ENCODE results near the gene BMP10. TPM values are rescaled to one million over a fixed set of nuclear protein-coding genes. Genes with fewer than 3 reads are reported as not detected.

Gene BMP10
- total and polyA plus RNA-seq, 5 donors from 2014 or later, result 0.57 TPM; not detected in 4

DNA sequence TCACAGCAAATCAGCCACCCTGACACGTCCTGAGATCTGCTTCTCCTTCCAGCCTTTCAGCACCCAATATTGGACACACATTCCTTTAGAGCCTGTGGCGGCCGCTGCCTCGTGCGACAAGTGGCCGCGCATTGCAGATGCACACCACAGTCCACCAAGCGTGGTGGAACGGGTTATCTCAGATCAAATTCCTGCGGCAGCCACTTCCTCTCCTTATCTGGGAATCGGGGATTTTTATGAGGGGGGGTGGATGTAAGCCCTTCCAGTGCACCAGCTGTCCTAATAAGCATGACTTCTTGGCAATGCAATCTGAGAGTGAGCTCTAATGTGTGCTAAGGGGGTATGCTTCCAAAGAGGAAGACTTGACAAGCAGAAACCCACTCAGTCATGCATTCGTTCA, 18.3 kb upstream of the BMP10 start:
- H3K9me3 ChIP-seq (ENCODE audit: control insufficient read depth in 2 of 2, low read length in 2 of 2), result no peaks in the 10 kb centered on the region
- no peaks in the 10 kb centered on the region for H3K36me3 Mint-ChIP-seq
- H3K4me1 Mint-ChIP-seq, result peaks cover 0 to 5% (median 1%) of the 10 kb centered on the region in 4 donors
- no peak for ATAC-seq (ENCODE audit: low read depth in 2 of 2)
- H3K4me1 ChIP-seq (ENCODE audit: control insufficient read depth, insufficient read depth, low read length, poor library complexity, severe bottlenecking), result no peaks in the 10 kb centered on the region
- no peak for DNase-seq
- H3K27ac ChIP-seq (ENCODE audit: insufficient read depth, low read length, poor library complexity, severe bottlenecking), result no peak overlapping the region
- no peaks in the 10 kb centered on the region for H3K27me3 ChIP-seq (ENCODE audit: control insufficient read depth, insufficient read depth, low read length)
- H3K27ac Mint-ChIP-seq, result no peak overlapping the region
- H3K4me3 ChIP-seq (ENCODE audit: low read depth, low read length), result no peak overlapping the region
- H3K9me3 Mint-ChIP-seq, result peaks cover 0 to 5% (median 0%) of the 10 kb centered on the region in 7 donors
- peaks cover 13% of the 10 kb centered on the region for H3K27me3 Mint-ChIP-seq
- H3K4me3 Mint-ChIP-seq, result no peak overlapping the region
- H3K36me3 ChIP-seq (ENCODE audit: control insufficient read depth, insufficient read depth, low read length), result no peaks in the 10 kb centered on the region

DNA sequence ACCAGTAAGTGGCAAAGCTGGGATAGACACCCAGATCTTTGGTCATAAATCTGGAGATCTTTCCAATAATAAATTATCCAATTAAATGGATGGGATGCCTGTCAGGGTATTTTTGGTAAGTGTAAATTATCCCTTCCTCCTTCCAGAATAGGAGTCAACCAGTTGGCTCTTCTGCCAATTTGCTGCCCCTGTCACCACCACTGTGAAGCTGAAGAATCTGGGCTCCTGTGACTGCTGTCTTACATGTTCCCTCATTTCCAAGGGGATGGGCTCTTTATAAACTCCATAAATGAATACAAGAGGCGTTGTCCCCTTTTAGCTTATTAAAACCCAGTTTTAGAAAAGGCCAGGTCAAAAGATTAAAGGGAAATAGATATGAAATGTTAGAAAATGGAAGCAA, 17.8 kb upstream of the BMP10 start:
- no peak overlapping the region for H3K27ac Mint-ChIP-seq
- H3K4me3 ChIP-seq (ENCODE audit: low read depth, low read length), result no peak overlapping the region
- DNase-seq, result no peak
- ATAC-seq (ENCODE audit: low read depth in 2 of 2), result no peak
- H3K27ac ChIP-seq (ENCODE audit: insufficient read depth, low read length, poor library complexity, severe bottlenecking), result no peak overlapping the region
- peaks cover 0 to 5% (median 0%) of the 10 kb centered on the region in 7 donors for H3K9me3 Mint-ChIP-seq
- H3K36me3 ChIP-seq (ENCODE audit: control insufficient read depth, insufficient read depth, low read length), result no peaks in the 10 kb centered on the region
- H3K27me3 Mint-ChIP-seq, result peaks cover 13% of the 10 kb centered on the region
- H3K27me3 ChIP-seq (ENCODE audit: control insufficient read depth, insufficient read depth, low read length), result no peaks in the 10 kb centered on the region
- no peaks in the 10 kb centered on the region for H3K9me3 ChIP-seq (ENCODE audit: control insufficient read depth in 2 of 2, low read length in 2 of 2)
- H3K4me1 Mint-ChIP-seq, result peaks cover 0 to 5% (median 1%) of the 10 kb centered on the region in 4 donors
- H3K36me3 Mint-ChIP-seq, result no peaks in the 10 kb centered on the region
- no peaks in the 10 kb centered on the region for H3K4me1 ChIP-seq (ENCODE audit: control insufficient read depth, insufficient read depth, low read length, poor library complexity, severe bottlenecking)
- no peak overlapping the region for H3K4me3 Mint-ChIP-seq

DNA sequence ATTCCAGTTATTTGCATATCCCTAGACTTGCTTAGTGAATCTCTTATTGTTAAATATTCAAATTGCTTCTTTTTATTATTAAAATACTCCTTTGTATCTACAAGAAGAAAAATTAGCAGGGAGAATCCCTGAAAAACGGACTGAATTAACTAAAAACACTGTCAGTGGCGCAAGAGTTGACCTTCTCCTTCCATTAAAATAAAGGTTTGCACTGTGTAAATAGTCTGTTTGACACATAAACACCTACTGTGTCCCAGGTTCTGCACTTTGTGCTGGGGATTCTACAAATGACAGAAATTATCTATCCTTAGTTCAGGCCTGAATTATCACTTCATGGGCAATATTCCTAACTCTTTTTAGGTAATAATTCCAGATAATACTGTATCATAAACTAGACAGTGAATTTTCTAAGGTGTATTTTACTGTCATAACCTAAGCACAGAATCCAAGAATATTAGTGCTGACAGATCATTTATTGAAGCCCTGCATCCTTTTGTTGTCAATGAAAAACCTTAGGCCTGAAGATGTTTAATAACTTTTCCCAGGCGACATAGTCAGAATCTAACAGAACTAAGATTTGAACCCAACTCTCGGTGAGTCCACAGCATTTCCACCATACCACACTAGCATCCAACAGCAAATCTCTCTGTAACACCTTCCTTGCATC, 17.0 kb upstream of the BMP10 start:
- H3K27me3 Mint-ChIP-seq, result peaks cover 13% of the 10 kb centered on the region

DNA sequence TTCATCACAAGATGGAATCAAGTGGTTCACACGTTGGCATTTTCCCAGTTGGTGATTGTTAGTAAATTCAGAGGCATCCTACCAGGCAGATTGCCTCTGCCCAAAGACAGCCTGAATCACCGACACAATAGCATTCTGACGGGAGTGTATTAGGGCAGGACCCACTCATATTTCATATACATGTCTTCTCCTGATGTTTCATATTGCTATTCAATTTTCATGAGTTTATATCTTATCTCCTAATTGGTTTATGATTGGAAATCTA, 14.5 kb upstream of the BMP10 start:
- H3K36me3 Mint-ChIP-seq, result no peaks in the 10 kb centered on the region
- H3K4me1 Mint-ChIP-seq, result no peaks in the 10 kb centered on the region
- H3K4me1 ChIP-seq (ENCODE audit: control insufficient read depth, insufficient read depth, low read length, poor library complexity, severe bottlenecking), result no peaks in the 10 kb centered on the region
- H3K27me3 ChIP-seq (ENCODE audit: control insufficient read depth, insufficient read depth, low read length), result peaks cover 4% of the 10 kb centered on the region
- peaks cover 23% of the 10 kb centered on the region for H3K27me3 Mint-ChIP-seq
- H3K27ac Mint-ChIP-seq, result no peak overlapping the region
- no peak for DNase-seq
- H3K36me3 ChIP-seq (ENCODE audit: control insufficient read depth, insufficient read depth, low read length), result no peaks in the 10 kb centered on the region
- H3K9me3 Mint-ChIP-seq, result peaks cover 0 to 1% (median 0%) of the 10 kb centered on the region in 7 donors
- ATAC-seq (ENCODE audit: low read depth in 2 of 2), result no peak
- H3K4me3 Mint-ChIP-seq, result no peak overlapping the region
- H3K9me3 ChIP-seq (ENCODE audit: control insufficient read depth in 2 of 2, low read length in 2 of 2), result no peaks in the 10 kb centered on the region
- H3K27ac ChIP-seq (ENCODE audit: insufficient read depth, low read length, poor library complexity, severe bottlenecking), result no peak overlapping the region
- H3K4me3 ChIP-seq (ENCODE audit: low read depth, low read length), result no peak overlapping the region

More for the DNA sequence above, 17.0 kb upstream of the BMP10 start:
- H3K36me3 ChIP-seq (ENCODE audit: control insufficient read depth, insufficient read depth, low read length), result no peaks in the 10 kb centered on the region
- Mint-ChIP-seq H3K27ac (no peak overlapping the region), H3K4me3 (no peak overlapping the region), H3K9me3 (peaks cover 0 to 4% (median 0%) of the 10 kb centered on the region in 7 donors), H3K4me1 (peaks cover 0 to under 1% (median 0%) of the 10 kb centered on the region in 4 donors), H3K36me3 (no peaks in the 10 kb centered on the region)
- H3K27me3 ChIP-seq (ENCODE audit: control insufficient read depth, insufficient read depth, low read length), result no peaks in the 10 kb centered on the region
- H3K27ac ChIP-seq (ENCODE audit: insufficient read depth, low read length, poor library complexity, severe bottlenecking), result no peak overlapping the region
- ATAC-seq (ENCODE audit: low read depth in 2 of 2), result no peak
- no peak overlapping the region for H3K4me3 ChIP-seq (ENCODE audit: low read depth, low read length)
- no peak for DNase-seq
- H3K9me3 ChIP-seq (ENCODE audit: control insufficient read depth in 2 of 2, low read length in 2 of 2), result no peaks in the 10 kb centered on the region
- H3K4me1 ChIP-seq (ENCODE audit: control insufficient read depth, insufficient read depth, low read length, poor library complexity, severe bottlenecking), result no peaks in the 10 kb centered on the region

DNA sequence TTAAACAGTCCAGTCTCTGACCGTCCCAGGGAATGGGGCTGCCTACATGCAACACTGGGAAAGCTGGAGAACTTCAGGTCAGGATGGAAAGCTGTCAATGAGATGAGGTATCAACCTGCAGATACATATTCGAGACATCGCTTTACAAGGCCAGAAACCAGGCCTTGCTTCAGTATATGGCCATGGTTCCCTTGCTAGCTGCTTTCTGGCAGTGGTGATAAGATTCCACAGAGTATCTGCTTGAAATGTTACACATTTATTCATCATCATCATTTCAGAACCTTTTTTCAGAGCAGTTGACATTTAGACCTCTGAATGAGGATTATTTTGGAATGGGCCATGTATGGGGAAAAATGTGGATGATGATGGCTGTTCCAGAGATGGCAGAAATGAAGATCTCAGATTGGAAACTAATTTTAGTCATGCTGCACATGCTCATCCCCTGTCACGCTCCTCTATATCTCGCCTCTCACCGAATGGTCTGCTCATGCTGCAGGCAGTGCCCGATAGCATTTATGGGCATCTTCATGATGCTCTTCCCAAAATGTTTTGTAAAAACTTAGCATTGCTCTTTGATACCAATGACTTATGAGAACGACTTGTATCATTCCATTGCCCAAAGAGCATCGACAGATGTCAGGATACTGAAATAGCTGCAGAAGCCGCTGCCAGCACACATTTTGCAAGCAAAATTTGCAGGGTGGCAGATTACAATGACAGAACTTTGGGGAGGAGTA, 14.0 kb upstream of the BMP10 start:
- ATAC-seq (ENCODE audit: low read depth in 2 of 2) (no peak), DNase-seq (no peak)
- no peak overlapping the region for H3K27ac ChIP-seq (ENCODE audit: insufficient read depth, low read length, poor library complexity, severe bottlenecking)
- no peaks in the 10 kb centered on the region for H3K4me1 ChIP-seq (ENCODE audit: control insufficient read depth, insufficient read depth, low read length, poor library complexity, severe bottlenecking)
- H3K27me3 ChIP-seq (ENCODE audit: control insufficient read depth, insufficient read depth, low read length), result peaks cover 6% of the 10 kb centered on the region
- no peaks in the 10 kb centered on the region for H3K4me1 Mint-ChIP-seq
- H3K9me3 ChIP-seq (ENCODE audit: control insufficient read depth in 2 of 2, low read length in 2 of 2), result no peaks in the 10 kb centered on the region
- H3K27ac Mint-ChIP-seq, result no peak overlapping the region
- no peaks in the 10 kb centered on the region for H3K36me3 Mint-ChIP-seq
- H3K4me3 Mint-ChIP-seq, result no peak overlapping the region
- H3K27me3 Mint-ChIP-seq, result peaks cover 25% of the 10 kb centered on the region
- H3K9me3 Mint-ChIP-seq, result peaks cover 0 to 1% (median 0%) of the 10 kb centered on the region in 7 donors
- no peaks in the 10 kb centered on the region for H3K36me3 ChIP-seq (ENCODE audit: control insufficient read depth, insufficient read depth, low read length)
- no peak overlapping the region for H3K4me3 ChIP-seq (ENCODE audit: low read depth, low read length)

DNA sequence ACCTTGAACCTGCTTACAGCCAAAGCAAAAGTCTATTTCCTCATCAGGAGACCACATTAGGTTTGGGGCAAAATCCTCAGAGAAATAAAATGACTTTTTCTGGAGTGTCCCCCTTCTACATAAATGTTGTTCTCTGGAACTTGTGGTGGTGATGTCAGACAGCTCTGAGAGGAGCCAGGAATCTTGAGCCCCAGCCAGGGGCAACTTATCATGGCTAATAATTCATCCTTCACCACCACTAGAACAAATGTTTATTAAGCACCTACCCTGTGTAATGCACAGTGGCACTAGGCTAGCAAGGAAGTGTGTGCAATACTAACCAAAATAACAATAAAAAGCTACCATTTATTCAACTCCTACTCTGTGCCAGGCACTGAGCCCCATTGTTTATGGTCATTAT, 9.0 kb upstream of the BMP10 start:
- no peak for DNase-seq
- no peaks in the 10 kb centered on the region for H3K36me3 Mint-ChIP-seq

DNA sequence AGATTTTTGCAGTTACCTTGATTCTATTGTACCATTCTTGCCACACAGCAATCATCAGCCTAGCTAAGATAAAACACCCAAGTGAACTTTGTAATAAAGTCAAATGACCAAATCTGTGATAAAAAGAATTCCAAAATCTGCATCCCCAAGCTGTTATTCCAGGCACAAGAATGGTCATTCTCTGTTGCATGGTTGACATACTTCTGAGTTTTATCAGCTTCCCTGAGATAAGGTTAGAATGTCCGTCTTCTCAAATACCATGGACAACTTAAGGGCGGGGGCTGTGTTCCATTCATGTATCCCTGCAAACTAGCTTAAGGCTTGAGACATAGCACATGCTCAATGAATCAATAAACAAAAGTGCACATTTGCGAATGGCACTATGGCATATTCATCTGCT, 8.1 kb upstream of the BMP10 start:
- no peak for ATAC-seq (ENCODE audit: low read depth in 2 of 2)
- no peaks in the 10 kb centered on the region for H3K4me1 Mint-ChIP-seq

More for the DNA sequence above, 9.0 kb upstream of the BMP10 start:
- no peak for ATAC-seq (ENCODE audit: low read depth in 2 of 2)
- Histone ChIP-seq H3K9me3 (ENCODE audit: control insufficient read depth in 2 of 2, low read length in 2 of 2) (no peaks in the 10 kb centered on the region), H3K4me3 (ENCODE audit: low read depth, low read length) (no peak overlapping the region), H3K4me1 (ENCODE audit: control insufficient read depth, insufficient read depth, low read length, poor library complexity, severe bottlenecking) (no peaks in the 10 kb centered on the region), H3K27me3 (ENCODE audit: control insufficient read depth, insufficient read depth, low read length) (peaks cover 13% of the 10 kb centered on the region), H3K27ac (ENCODE audit: insufficient read depth, low read length, poor library complexity, severe bottlenecking) (no peak overlapping the region), H3K36me3 (ENCODE audit: control insufficient read depth, insufficient read depth, low read length) (no peaks in the 10 kb centered on the region)
- Mint-ChIP-seq H3K4me1 (no peaks in the 10 kb centered on the region), H3K4me3 (no peak overlapping the region), H3K9me3 (peaks cover 0 to 2% (median 0%) of the 10 kb centered on the region in 7 donors), H3K27me3 (peaks cover 50% of the 10 kb centered on the region), H3K27ac (no peak overlapping the region)

DNA sequence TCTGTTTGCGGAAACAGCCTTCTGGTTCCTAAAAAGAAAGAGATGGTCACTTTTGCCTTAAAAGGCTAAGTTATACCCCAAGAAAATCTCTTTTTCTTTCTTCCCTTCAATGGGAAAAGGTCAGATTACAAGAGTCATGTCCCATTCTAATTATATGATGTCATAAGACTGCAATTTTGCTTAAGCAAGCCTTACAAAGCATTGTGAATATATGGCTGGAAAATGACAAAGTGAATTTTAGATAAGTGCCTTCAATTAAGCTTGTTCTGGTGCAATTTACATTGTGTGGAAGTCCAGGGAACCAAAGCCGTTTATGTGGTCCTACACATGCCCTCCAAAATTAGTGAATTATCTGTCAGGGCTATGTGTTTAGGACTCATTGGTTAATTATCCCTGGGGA, 7.6 kb upstream of the BMP10 start:
- Mint-ChIP-seq H3K9me3 (peaks cover 0 to 2% (median 0%) of the 10 kb centered on the region in 7 donors), H3K36me3 (no peaks in the 10 kb centered on the region), H3K27me3 (peaks cover 46% of the 10 kb centered on the region), H3K4me1 (no peaks in the 10 kb centered on the region), H3K27ac (no peak overlapping the region), H3K4me3 (no peak overlapping the region)
- Histone ChIP-seq H3K4me3 (ENCODE audit: low read depth, low read length) (no peak overlapping the region), H3K27me3 (ENCODE audit: control insufficient read depth, insufficient read depth, low read length) (peaks cover 15% of the 10 kb centered on the region), H3K36me3 (ENCODE audit: control insufficient read depth, insufficient read depth, low read length) (no peaks in the 10 kb centered on the region), H3K9me3 (ENCODE audit: control insufficient read depth in 2 of 2, low read length in 2 of 2) (no peaks in the 10 kb centered on the region), H3K4me1 (ENCODE audit: control insufficient read depth, insufficient read depth, low read length, poor library complexity, severe bottlenecking) (no peaks in the 10 kb centered on the region), H3K27ac (ENCODE audit: insufficient read depth, low read length, poor library complexity, severe bottlenecking) (no peak overlapping the region)
- ATAC-seq (ENCODE audit: low read depth in 2 of 2) (no peak), DNase-seq (no peak)

More for the DNA sequence above, 8.1 kb upstream of the BMP10 start:
- Mint-ChIP-seq H3K27me3 (peaks cover 46% of the 10 kb centered on the region), H3K27ac (no peak overlapping the region), H3K9me3 (peaks cover 0 to 2% (median 0%) of the 10 kb centered on the region in 7 donors), H3K4me3 (no peak overlapping the region), H3K36me3 (no peaks in the 10 kb centered on the region)
- Histone ChIP-seq H3K27ac (ENCODE audit: insufficient read depth, low read length, poor library complexity, severe bottlenecking) (no peak overlapping the region), H3K27me3 (ENCODE audit: control insufficient read depth, insufficient read depth, low read length) (peaks cover 15% of the 10 kb centered on the region), H3K36me3 (ENCODE audit: control insufficient read depth, insufficient read depth, low read length) (no peaks in the 10 kb centered on the region), H3K4me1 (ENCODE audit: control insufficient read depth, insufficient read depth, low read length, poor library complexity, severe bottlenecking) (no peaks in the 10 kb centered on the region), H3K4me3 (ENCODE audit: low read depth, low read length) (no peak overlapping the region), H3K9me3 (ENCODE audit: control insufficient read depth in 2 of 2, low read length in 2 of 2) (no peaks in the 10 kb centered on the region)
- no peak for DNase-seq

All from CD4-positive, CD25-positive, alpha-beta regulatory T cell (primary cell).